GM10266 (cell line): ENCODE results near the gene SI.

Experiments used
- DNase-seq: peaks from one replicate; pipeline ENCODE4 v3.0.0; 2012; ENCODE audit errors: extremely low spot score
- TF ChIP-seq, protein P1 (sequence below): IDR thresholded peaks from 2 replicates; pipeline ENCODE4 v1.5.1; 2012; ENCODE audit warnings: mild to moderate bottlenecking, low read depth; ENCODE audit not compliant: control insufficient read depth, insufficient read depth; ENCODE audit errors: missing control alignments

Gene SI

GRCh38 chr3:164940745-164941144, 137.6 kb downstream of the SI start:
- DNase-seq = no peak
- TF ChIP-seq, protein P1, sequence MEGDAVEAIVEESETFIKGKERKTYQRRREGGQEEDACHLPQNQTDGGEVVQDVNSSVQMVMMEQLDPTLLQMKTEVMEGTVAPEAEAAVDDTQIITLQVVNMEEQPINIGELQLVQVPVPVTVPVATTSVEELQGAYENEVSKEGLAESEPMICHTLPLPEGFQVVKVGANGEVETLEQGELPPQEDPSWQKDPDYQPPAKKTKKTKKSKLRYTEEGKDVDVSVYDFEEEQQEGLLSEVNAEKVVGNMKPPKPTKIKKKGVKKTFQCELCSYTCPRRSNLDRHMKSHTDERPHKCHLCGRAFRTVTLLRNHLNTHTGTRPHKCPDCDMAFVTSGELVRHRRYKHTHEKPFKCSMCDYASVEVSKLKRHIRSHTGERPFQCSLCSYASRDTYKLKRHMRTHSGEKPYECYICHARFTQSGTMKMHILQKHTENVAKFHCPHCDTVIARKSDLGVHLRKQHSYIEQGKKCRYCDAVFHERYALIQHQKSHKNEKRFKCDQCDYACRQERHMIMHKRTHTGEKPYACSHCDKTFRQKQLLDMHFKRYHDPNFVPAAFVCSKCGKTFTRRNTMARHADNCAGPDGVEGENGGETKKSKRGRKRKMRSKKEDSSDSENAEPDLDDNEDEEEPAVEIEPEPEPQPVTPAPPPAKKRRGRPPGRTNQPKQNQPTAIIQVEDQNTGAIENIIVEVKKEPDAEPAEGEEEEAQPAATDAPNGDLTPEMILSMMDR = no peak

- DNase-seq = no peak
- TF ChIP-seq, protein P1 = no peak
Measured at GRCh38 chr3:164929642-164930041, 148.7 kb downstream of the SI start.
